C4-2B (cell line): ENCODE data around the gene CAMTA2.

Source experiments
- ZFX ChIP-seq: fragments of 450-650 bp; IDR thresholded peaks from 2 replicates; pipeline ENCODE4 v1.6.1; 2017
- TF ChIP-seq, protein P1 (sequence below): fragments of 450-650 bp; conservative IDR thresholded peaks from 2 replicates; pipeline ENCODE4 v1.5.1; 2017; ENCODE audit warnings: mild to moderate bottlenecking

DNA sequence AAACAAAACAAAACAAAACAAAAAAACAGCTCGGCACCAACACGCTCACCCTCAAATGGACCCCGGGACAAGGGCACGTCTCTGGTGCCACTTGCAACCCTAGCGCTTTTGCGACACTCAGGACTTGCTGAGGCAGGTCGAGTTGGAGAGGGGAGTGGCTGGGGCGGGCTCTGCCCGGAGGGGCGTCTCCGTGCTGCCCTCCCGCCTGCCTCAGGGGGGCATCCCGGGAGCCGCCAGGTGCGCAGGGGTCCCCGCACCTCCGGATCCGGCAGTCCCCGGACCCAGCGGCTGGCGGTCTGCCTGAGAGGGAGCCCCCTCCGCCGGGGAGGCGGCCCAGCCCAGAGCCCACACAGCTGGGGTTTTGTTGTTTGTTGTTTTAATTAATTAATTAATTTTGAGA, 47.8 kb upstream of the CAMTA2 start, which contains the start of gene SLC52A1:
- TF ChIP-seq, protein P1, sequence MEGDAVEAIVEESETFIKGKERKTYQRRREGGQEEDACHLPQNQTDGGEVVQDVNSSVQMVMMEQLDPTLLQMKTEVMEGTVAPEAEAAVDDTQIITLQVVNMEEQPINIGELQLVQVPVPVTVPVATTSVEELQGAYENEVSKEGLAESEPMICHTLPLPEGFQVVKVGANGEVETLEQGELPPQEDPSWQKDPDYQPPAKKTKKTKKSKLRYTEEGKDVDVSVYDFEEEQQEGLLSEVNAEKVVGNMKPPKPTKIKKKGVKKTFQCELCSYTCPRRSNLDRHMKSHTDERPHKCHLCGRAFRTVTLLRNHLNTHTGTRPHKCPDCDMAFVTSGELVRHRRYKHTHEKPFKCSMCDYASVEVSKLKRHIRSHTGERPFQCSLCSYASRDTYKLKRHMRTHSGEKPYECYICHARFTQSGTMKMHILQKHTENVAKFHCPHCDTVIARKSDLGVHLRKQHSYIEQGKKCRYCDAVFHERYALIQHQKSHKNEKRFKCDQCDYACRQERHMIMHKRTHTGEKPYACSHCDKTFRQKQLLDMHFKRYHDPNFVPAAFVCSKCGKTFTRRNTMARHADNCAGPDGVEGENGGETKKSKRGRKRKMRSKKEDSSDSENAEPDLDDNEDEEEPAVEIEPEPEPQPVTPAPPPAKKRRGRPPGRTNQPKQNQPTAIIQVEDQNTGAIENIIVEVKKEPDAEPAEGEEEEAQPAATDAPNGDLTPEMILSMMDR: no peak
- no peak for TF ChIP-seq ZFX
